MG63 (cell line): ENCODE results near the gene LNPEP. TPM values are rescaled to one million over a fixed set of nuclear protein-coding genes. Genes with fewer than 3 reads are reported as not detected.

Source experiments
- DNase-seq: peaks from one replicate; pipeline ENCODE4 v3.0.0-alpha.2; 2020
- H3K27me3 ChIP-seq: fragments of 250-450 bp; sonication (Bioruptor Pico); 2 replicates; pipeline ENCODE4 v1.5.1; 2020; ENCODE audit warnings: mild to moderate bottlenecking, moderate library complexity
- H3K36me3 ChIP-seq: fragments of 250-450 bp; sonication (Bioruptor Pico); 2 replicates; pipeline ENCODE4 v1.5.1; 2020; ENCODE audit warnings: mild to moderate bottlenecking, moderate library complexity
- H3K4me3 ChIP-seq: fragments of 250-450 bp; sonication (Bioruptor Pico); 2 replicates; pipeline ENCODE4 v1.5.1; 2020; ENCODE audit warnings: mild to moderate bottlenecking, moderate library complexity
- H3K9me3 ChIP-seq: fragments of 250-450 bp; sonication (Bioruptor Pico); 2 replicates; pipeline ENCODE4 v1.5.1; 2020; ENCODE audit warnings: mild to moderate bottlenecking, moderate library complexity
- total RNA-seq: library from RNA; depleted of rRNA; stranded (reverse); fragments of >200 nt; shearing (Covaris generic); gene quantifications from 2 replicates; pipeline ENCODE4 v1.2.3, GENCODE V29; 2014; ENCODE audit warnings: low replicate concordance

Gene LNPEP
- total RNA-seq, 1 experiment from 2014 or later: 21.4 TPM

DNA sequence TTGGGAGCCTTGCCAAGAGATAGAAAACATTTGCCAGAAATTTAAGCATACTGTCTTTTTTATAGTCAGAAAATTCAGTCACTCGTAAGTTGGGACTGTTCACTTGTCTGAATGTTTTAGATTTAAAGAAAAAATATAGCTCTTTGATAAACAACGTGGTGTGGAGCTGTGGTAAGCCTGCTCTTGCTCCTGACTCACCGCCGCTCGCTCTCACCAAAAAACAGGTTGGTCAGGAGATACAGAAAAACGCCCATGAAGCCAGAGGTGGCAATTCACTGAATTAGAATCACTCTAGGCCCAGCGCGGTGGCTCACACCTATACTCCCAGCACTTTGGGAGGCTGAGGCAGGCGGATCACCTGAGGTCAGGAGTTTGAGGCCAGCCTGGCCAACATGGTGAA lies 6.2 kb downstream of the LNPEP start:
- DNase-seq: no peak
- Histone ChIP-seq H3K27me3 (no peaks in the 10 kb centered on the region), H3K36me3 (peaks cover 7% of the 10 kb centered on the region; the same call in 1 of the 2 replicates), H3K9me3 (no peaks in the 10 kb centered on the region), H3K4me3 (no peak overlapping the region)

DNA sequence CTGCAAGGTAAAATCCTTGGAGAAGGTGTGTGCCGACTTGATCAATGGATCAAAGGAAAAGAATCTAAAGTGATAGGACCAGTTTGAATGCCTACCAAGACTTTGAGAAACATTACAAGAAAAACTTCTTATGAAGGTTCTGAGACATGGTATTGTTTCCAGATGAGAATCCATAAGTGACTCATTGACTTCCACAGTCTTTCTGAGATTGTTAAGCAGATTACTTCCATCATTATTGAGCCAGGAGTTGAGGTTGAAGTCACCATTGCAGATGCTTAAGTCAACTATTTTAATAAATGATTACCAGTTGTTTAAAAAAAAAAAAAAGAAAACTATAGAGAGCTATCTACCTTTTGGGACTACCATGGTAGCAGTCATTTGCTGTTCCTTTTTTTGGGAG lies 7.0 kb downstream of the LNPEP start:
- H3K27me3 ChIP-seq: no peaks in the 10 kb centered on the region
- H3K36me3 ChIP-seq: peaks cover 7% of the 10 kb centered on the region; the same call in 1 of the 2 replicates
- H3K4me3 ChIP-seq: no peak overlapping the region
- H3K9me3 ChIP-seq: no peaks in the 10 kb centered on the region
- DNase-seq: no peak

DNA sequence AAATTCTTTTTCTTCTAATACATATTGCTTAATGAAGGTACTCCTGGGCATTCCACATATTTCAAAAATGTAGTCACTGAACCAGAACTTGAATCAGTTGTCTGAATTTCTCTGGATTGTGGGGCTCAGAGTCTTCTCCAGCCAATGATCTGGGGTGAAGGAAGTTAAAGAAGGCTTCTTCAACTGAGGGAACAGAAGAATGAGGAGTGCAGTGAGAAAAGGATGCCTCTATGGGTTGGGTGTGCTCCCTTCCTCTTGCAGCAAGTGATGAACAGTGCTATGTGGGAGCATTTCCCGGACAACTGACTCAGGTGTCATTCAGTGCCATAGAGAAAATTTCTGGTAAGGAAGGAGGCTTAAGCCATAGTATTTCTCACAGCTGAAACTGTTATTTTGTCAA lies 7.9 kb downstream of the LNPEP start:
- H3K4me3 ChIP-seq: no peak overlapping the region
- no peak for DNase-seq
- no peaks in the 10 kb centered on the region for H3K27me3 ChIP-seq
- H3K9me3 ChIP-seq: peaks cover 3% of the 10 kb centered on the region; the same call in 1 of the 2 replicates
- H3K36me3 ChIP-seq: peaks cover 3% of the 10 kb centered on the region; the same call in 1 of the 2 replicates

DNA sequence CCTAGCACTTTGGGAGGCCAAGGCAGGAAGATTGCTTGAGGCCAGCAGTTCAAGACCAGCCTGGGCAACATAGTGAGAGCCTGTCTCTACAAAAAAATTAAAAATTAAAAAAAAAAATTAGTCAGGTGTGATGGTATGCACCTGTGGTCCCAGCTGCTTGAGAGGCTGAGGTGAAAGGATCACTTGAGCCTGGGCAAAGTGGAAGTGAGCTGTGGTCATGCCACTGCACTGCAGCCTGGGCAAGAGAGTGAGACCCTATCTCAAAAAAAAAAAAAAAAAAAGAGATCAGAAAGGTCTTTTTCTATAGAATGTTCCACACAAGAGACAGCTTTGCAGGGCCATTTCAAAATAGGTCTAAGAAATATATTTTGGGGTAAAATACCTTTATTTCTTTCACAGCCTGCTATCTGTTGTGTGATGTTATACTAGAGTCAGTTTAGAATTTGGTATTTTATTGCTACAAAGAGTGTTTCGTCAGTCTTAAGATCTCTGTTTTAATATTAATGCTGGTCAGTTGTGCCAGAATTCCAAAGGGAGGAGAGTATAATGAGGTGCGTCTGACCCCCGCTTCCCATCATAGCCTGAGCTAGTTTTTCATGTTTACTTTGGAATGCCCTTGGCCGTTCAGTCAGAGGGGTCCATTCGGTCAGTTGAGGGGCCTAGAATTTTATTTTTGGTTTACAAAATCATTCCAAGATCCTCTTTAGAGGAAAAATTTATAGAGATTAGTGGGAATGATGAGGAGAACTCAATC lies 9.4 kb downstream of the LNPEP start:
- Histone ChIP-seq H3K4me3 (no peak overlapping the region), H3K36me3 (peaks cover 3% of the 10 kb centered on the region; the same call in 1 of the 2 replicates), H3K9me3 (peaks cover 3% of the 10 kb centered on the region; the same call in 1 of the 2 replicates), H3K27me3 (no peaks in the 10 kb centered on the region)
- DNase-seq: no peak

DNA sequence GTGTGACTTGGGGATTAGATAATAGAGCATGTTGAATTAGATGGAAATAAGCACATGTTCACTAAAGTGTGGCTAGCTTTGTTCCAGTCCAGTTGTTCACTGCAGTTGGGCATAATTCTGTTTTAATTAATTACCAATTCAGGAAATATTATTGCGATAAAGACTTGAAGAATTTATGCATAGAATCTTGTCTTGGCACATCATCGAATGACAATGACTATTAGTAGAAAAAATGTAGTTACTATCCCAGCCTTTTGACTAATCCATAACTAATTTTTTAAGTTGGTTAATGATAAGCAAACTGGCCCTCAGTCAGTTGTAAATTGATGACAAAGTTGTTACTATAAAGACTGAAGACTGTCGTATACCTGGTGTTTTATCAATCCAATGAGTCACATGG lies 10.5 kb downstream of the LNPEP start:
- peaks cover 3% of the 10 kb centered on the region; the same call in 1 of the 2 replicates for H3K36me3 ChIP-seq
- H3K9me3 ChIP-seq: peaks cover 3% of the 10 kb centered on the region; the same call in 1 of the 2 replicates
- DNase-seq: no peak
- no peaks in the 10 kb centered on the region for H3K27me3 ChIP-seq
- no peak overlapping the region for H3K4me3 ChIP-seq

DNA sequence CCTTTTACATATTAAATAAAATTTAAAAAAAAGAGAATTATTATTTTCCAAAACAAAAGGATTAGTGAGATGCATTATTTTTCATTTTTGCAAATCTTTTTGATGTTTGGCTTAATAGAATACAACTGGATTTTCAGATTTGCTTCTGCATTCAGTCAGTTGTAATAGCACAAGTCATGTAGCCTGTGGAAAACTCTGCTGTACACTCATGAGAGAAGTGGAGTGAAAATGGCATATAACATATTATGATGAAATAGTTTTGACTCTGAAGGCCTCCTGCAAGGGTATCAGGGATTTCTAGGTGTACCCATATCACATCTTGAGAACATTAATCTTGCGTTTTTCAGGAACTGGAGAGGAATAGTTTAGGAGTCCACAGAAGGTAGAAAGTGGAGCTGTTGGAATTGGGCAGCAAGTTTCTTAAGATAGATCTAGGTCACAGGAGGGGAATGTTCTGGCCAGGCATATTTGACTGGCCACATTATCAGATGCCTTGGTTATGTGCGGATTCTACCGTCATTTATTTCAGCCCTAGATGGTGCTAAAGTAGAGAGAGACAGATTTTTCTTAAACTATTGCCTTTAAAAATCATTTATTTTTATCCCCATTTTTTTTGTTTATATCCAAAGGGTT lies 16.4 kb downstream of the LNPEP start:
- H3K9me3 ChIP-seq: peaks cover 3% of the 10 kb centered on the region; the same call in 1 of the 2 replicates
- no peak for DNase-seq

DNA sequence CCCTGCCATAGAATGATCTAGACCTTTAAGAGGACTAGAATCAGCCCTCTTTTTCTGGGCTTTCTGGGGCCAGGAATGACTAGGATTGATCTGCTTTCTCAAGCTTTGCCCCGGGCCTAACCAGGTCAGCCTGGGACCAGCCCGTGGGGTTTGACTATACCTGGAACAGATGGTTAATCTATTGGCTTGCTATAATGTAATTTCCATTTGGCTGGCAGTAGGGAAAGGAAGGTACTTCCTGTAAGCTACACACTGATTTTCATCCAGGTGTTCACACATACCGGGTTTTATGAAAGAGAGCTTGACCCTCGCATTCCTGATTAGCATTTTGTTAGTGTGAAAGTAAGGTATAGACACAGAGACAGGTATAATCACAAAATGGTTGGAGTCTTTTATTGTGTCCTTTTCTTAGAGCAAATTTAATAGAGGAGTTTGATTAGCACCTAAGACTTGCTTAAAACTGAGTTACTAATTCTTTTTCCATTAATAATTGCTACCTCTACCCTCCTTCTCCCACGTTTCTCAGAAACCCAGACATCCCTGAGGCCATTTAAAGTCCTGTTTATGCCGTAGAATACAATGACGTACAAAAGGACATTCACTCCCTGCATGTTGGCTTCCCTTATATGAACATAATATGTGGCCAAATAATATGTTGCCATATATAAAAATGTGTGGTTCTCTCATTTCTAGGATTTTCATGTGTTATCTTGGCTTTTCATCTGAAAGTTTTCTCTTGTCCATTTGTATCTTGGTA lies 17.3 kb downstream of the LNPEP start:
- 0 out of 2 replicates have a peak, but pooled peaks cover 2% of the 10 kb centered on the region for H3K36me3 ChIP-seq
- peaks cover 3% of the 10 kb centered on the region; the same call in 1 of the 2 replicates for H3K9me3 ChIP-seq
- no peak for DNase-seq
- H3K27me3 ChIP-seq: no peaks in the 10 kb centered on the region
- no peak overlapping the region for H3K4me3 ChIP-seq

More for the DNA sequence above, 16.4 kb downstream of the LNPEP start:
- Histone ChIP-seq H3K4me3 (no peak overlapping the region), H3K36me3 (0 out of 2 replicates have a peak, but pooled peaks cover 2% of the 10 kb centered on the region), H3K27me3 (no peaks in the 10 kb centered on the region)

DNA sequence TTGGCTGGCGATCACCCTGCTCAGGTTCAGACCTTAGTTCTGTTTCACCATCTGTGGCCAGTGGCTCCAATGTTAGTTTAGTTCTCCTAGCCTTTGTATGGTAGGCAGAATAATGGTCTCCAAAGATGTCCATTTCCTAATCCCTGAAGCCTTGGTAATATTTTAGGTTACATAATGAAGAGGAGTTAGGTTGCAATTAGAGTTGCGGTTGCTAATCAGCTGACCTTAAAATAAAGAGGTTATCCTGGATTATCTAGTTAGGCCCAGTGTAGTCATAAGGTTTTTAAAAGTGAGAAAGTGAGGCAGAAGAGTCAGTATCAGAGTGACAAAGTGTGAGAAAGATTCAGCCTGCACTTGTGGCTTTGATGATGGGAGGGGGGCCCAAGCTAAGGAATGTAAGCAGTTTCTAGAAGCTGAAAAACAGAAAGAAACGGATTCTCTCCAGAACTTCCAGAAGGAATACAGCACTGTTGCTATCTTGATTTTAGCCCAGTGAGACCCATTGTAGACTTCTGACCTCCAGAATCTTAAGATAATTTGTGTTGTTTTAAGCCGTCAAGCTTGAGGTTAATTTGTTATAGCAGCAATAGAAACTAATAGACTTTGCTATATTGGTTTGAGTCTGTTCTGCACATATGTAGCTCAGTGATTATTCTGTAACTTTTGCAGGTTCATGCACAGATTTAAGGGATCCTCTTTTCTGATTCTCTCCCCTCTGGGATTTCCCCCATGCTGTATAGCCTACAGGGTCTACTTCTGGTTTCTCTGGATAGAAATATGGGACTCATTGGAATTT lies 21.6 kb downstream of the LNPEP start:
- Histone ChIP-seq H3K9me3 (no peaks in the 10 kb centered on the region), H3K36me3 (0 out of 2 replicates have a peak, but pooled peaks cover 2% of the 10 kb centered on the region), H3K4me3 (no peak overlapping the region), H3K27me3 (no peaks in the 10 kb centered on the region)
- no peak for DNase-seq

DNA sequence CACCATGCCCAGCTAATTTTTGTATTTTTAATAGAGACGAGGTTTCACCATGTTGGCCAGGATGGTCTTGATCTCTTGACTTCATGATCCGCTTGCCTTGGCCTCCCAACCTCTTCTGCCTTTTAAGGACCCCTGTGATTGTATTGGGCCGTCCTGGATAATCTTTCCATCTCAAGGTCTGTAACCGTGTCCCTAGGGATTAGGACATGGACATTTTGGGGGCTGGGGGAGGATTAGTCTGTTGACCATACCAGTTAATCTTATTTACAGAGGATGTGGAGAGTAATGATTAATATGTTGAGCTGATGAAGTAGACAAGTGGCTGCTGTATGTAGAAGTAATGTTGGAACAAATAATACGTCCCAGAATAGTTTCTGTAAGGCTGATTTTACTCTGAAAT lies 23.1 kb downstream of the LNPEP start:
- Histone ChIP-seq H3K27me3 (no peaks in the 10 kb centered on the region), H3K36me3 (0 out of 2 replicates have a peak, but pooled peaks cover 2% of the 10 kb centered on the region), H3K4me3 (no peak overlapping the region), H3K9me3 (no peaks in the 10 kb centered on the region)
- DNase-seq: no peak

DNA sequence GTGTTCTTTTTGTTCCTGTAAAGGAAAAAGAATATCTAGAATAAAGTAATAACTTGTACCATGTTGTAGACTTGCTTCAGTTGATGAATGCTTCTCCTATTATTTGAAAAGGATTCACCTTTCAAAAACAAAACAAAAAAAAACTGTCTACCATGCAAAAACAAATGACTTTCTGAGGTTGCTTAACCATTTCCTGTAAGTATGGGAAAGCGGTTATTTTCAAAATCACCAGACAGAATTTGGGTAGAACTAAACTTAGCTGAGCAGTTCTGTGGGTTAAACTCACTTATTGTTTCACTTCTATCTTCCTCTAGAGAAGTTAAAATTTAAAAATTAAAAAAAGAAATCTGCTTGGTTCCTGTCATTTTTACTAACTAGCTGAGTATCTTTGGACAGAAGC lies 25.2 kb downstream of the LNPEP start:
- no peaks in the 10 kb centered on the region for H3K9me3 ChIP-seq
- H3K27me3 ChIP-seq: no peaks in the 10 kb centered on the region
- H3K36me3 ChIP-seq: no peaks in the 10 kb centered on the region
- H3K4me3 ChIP-seq: no peak overlapping the region
- DNase-seq: no peak

DNA sequence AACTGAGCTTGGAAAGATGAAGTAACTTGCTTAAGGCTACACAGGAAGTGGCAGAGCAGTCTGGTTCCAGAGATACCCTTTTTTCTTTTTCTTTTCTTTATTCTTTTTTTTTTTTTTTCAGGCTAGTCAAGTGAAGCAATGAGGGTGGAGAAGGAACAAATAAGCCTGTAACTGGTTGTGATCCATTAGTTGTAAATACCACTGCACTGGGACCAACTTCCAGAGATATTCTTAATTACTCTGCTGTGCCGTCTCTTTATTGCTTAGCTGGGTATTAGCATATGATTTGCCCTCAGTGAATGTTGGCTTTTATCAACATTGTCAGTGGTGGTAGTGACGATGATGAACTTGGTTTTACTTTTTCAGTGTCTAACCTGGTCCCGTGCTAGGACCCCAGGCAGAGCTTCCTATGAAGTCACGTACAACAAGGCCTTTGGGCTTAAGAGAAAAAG lies 26.7 kb downstream of the LNPEP start:
- Histone ChIP-seq H3K27me3 (no peaks in the 10 kb centered on the region), H3K36me3 (no peaks in the 10 kb centered on the region), H3K4me3 (no peak overlapping the region), H3K9me3 (no peaks in the 10 kb centered on the region)
- DNase-seq: no peak

DNA sequence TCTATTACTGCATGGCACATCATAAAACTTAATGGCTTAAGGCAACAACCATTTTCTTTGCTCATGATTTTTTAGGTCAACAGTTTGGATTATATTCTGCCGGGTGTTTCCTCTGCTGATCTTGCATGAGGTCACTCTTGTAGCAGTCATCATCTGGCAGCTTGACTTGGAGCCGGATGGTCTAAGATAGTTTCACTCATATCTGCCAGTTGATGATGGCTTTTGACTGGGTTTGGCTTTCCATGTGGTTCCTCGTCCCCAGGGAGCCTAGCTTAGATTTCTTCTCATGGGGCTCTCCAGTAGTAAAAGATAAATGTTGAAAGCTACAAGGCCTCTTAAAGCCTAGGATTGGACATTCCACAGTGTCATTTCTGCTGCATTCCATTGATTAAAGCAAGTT lies 27.4 kb downstream of the LNPEP start:
- H3K27me3 ChIP-seq: no peaks in the 10 kb centered on the region
- DNase-seq: peak; percentile 95
- no peaks in the 10 kb centered on the region for H3K36me3 ChIP-seq
- H3K4me3 ChIP-seq: no peak overlapping the region
- no peaks in the 10 kb centered on the region for H3K9me3 ChIP-seq

DNA sequence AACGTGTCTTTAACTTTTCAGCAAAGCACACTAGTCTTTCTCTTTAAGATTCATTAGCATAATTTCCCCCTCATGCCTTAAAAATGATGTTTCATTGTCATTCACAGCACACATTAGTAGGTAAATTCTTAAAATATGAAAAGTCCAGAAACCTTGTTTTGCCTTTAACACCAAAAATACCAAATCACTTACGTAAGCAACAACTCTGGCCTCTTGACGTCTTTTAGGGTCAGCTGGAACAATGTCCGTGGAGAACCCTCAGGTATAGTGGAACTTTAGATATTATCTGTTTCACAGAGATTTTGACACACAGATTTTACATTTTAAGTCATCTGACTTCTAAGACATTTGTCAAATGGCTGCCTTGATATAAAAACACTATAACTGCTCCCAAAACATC lies 30.9 kb downstream of the LNPEP start:
- Histone ChIP-seq H3K9me3 (no peaks in the 10 kb centered on the region), H3K36me3 (no peaks in the 10 kb centered on the region), H3K4me3 (no peak overlapping the region), H3K27me3 (no peaks in the 10 kb centered on the region)
- DNase-seq: no peak

DNA sequence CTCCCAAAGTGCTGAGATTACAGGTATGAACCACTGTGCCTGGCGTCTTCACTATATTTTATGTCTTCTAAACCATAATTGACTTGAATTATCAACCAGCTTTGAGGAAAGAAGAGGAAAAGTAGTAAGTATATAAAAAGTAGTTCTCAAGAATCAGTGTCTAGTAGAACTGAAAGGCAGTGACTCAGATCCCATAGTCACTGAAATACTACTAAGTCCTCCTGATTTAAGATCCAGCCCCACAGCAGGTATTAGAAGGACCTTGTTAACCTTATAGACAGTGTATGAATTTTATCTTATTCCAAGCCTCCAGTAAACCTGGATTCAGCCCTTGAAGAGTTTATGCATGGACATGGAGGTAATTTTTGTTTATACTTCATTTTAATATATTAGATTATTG lies 31.5 kb downstream of the LNPEP start:
- H3K27me3 ChIP-seq: no peaks in the 10 kb centered on the region
- H3K36me3 ChIP-seq: no peaks in the 10 kb centered on the region
- H3K9me3 ChIP-seq: no peaks in the 10 kb centered on the region
- DNase-seq: no peak
- no peak overlapping the region for H3K4me3 ChIP-seq

DNA sequence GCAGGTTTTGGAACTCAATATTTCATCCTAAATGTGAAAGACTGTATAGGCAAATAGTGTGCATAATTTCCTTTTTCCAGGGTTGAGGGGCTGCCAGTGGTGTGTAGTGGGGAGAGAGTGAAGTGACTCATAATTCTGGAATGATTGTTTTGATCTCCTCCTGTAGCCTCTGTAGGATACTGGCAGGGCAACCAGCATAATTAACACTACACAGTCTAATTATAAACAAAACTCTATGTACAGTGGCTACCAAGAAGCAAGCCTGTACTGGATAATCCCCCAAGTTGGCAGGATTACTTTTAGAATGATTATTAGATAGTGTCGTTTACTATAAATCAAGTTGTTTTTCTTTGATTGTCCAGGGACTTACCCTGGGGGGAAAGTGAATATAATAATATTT lies 32.2 kb downstream of the LNPEP start:
- H3K4me3 ChIP-seq: no peak overlapping the region
- no peaks in the 10 kb centered on the region for H3K27me3 ChIP-seq
- H3K36me3 ChIP-seq: no peaks in the 10 kb centered on the region
- no peaks in the 10 kb centered on the region for H3K9me3 ChIP-seq
- peak; percentile 58 for DNase-seq

DNA sequence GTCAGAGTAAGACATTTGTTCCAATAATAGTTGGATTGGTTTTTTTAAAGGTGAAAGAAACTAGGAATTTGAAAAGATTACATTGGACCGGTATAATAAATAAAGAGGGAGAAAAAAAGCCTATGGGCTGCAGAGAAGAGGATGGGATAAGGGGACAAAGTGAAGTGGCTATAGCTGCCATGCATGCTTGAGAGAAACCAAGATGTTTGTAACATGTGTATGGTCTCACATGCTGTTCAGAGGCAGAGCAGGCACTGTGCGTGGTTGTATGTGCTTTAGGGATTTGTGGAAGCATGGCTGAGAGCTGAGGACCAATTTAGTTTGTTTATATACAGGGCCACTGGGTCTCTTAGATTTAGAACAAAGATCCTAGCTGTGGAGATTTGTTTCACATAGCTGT lies 32.7 kb downstream of the LNPEP start:
- no peaks in the 10 kb centered on the region for H3K27me3 ChIP-seq
- no peak overlapping the region for H3K4me3 ChIP-seq
- no peaks in the 10 kb centered on the region for H3K36me3 ChIP-seq
- DNase-seq: peak; percentile 15
- no peaks in the 10 kb centered on the region for H3K9me3 ChIP-seq
